Loucy (cell line): Measurements from ENCODE around the gene RSPO1.

Experiments
- EZH2phosphoT487 ChIP-seq: fragments of 200-600 bp; IDR thresholded peaks from 2 replicates; pipeline ENCODE4 v1.6.1; 2018; ENCODE audit warnings: antibody characterized with exemption, mild to moderate bottlenecking, moderate library complexity, borderline replicate concordance
- TF ChIP-seq, protein P1 (sequence below): fragments of 200-600 bp; sonication (generic); conservative IDR thresholded peaks from 2 replicates; pipeline ENCODE4 v1.5.1; 2014; ENCODE audit warnings: mild to moderate bottlenecking, antibody characterized with exemption, low read length

DNA sequence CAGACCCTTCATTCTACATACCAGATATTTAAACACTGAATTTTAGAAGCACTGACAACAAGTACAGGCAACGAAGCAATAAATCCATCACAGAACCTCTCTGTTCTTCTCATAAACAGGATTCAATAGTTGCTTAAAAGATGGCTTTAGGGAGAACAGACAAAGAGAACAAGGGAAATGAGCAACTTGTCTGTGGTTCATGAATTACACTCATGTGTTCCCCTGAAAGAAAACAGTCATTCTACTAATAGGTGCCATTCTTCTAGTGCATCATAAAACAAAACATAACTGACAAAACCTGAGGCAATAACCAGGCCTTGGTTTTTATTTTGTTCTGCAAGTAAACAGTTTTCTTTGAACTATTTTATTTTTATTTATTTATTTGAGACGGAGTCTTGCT, 45.8 kb downstream of the RSPO1 start:
- TF ChIP-seq, protein P1, sequence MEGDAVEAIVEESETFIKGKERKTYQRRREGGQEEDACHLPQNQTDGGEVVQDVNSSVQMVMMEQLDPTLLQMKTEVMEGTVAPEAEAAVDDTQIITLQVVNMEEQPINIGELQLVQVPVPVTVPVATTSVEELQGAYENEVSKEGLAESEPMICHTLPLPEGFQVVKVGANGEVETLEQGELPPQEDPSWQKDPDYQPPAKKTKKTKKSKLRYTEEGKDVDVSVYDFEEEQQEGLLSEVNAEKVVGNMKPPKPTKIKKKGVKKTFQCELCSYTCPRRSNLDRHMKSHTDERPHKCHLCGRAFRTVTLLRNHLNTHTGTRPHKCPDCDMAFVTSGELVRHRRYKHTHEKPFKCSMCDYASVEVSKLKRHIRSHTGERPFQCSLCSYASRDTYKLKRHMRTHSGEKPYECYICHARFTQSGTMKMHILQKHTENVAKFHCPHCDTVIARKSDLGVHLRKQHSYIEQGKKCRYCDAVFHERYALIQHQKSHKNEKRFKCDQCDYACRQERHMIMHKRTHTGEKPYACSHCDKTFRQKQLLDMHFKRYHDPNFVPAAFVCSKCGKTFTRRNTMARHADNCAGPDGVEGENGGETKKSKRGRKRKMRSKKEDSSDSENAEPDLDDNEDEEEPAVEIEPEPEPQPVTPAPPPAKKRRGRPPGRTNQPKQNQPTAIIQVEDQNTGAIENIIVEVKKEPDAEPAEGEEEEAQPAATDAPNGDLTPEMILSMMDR, result no peak
- TF ChIP-seq EZH2phosphoT487, result no peak
